Effector memory CD4-positive, alpha-beta T cell (primary cell): ENCODE results near the gene P3H2.

Experiments
- DNase-seq, 3 donors: peaks; one replicate each; pipeline ENCODE4 v3.0.0-alpha.2; 2020
- H3K27ac ChIP-seq: 2 replicates; pipeline ENCODE4 v1.7.0; 2013; ENCODE audit warnings: mild to moderate bottlenecking, low read length, moderate library complexity; ENCODE audit not compliant: insufficient read depth, poor library complexity, severe bottlenecking
- H3K27me3 ChIP-seq: replicated peaks from 2 replicates; pipeline ENCODE4 v1.7.0; 2013; ENCODE audit warnings: mild to moderate bottlenecking, low read length; ENCODE audit not compliant: insufficient read depth, control insufficient read depth, poor library complexity, severe bottlenecking
- H3K36me3 ChIP-seq: 2 replicates; pipeline ENCODE4 v1.7.0; 2013; ENCODE audit warnings: mild to moderate bottlenecking, low read length, moderate library complexity; ENCODE audit not compliant: control insufficient read depth, insufficient read depth
- H3K4me1 ChIP-seq: 2 replicates; pipeline ENCODE4 v1.7.0; 2013; ENCODE audit warnings: low read length, mild to moderate bottlenecking; ENCODE audit not compliant: control insufficient read depth, insufficient read depth, poor library complexity, severe bottlenecking
- H3K4me3 ChIP-seq: 2 replicates; pipeline ENCODE4 v1.7.0; 2013; ENCODE audit warnings: low read length, low read depth, mild to moderate bottlenecking; ENCODE audit not compliant: insufficient read depth, poor library complexity, severe bottlenecking
- H3K9me3 ChIP-seq: 2 replicates; pipeline ENCODE4 v1.7.0; 2013; ENCODE audit warnings: mild to moderate bottlenecking, low read length, moderate library complexity; ENCODE audit not compliant: control insufficient read depth

P3H2 gene

GRCh38 chr3:190031887-190032752, 88.6 kb downstream of the P3H2 start:
- no peak overlapping the region for H3K27ac ChIP-seq

GRCh38 chr3:190027116-190027515, 93.6 kb downstream of the P3H2 start:
- no peaks in the 10 kb centered on the region for H3K36me3 ChIP-seq
- no peak for DNase-seq
- H3K27ac ChIP-seq = no peak overlapping the region
- H3K27me3 ChIP-seq = no peaks in the 10 kb centered on the region
- H3K4me1 ChIP-seq = no peaks in the 10 kb centered on the region
- H3K4me3 ChIP-seq = no peak overlapping the region
- H3K9me3 ChIP-seq = no peaks in the 10 kb centered on the region

More at GRCh38 chr3:190031887-190032752, 88.6 kb downstream of the P3H2 start:
- Histone ChIP-seq H3K36me3 (no peaks in the 10 kb centered on the region), H3K9me3 (no peaks in the 10 kb centered on the region), H3K4me1 (no peaks in the 10 kb centered on the region), H3K27me3 (no peaks in the 10 kb centered on the region), H3K4me3 (no peak overlapping the region)
- DNase-seq = no peak

- H3K9me3 ChIP-seq = no peaks in the 10 kb centered on the region
- no peak for DNase-seq
- no peak overlapping the region for H3K27ac ChIP-seq
- no peak overlapping the region for H3K4me3 ChIP-seq
- no peaks in the 10 kb centered on the region for H3K36me3 ChIP-seq
- H3K4me1 ChIP-seq = no peaks in the 10 kb centered on the region
- H3K27me3 ChIP-seq = no peaks in the 10 kb centered on the region
Observed at GRCh38 chr3:190026154-190026553, 94.5 kb downstream of the P3H2 start.

- no peak for DNase-seq
- no peaks in the 10 kb centered on the region for H3K27me3 ChIP-seq
- H3K27ac ChIP-seq = no peak overlapping the region
- H3K9me3 ChIP-seq = no peaks in the 10 kb centered on the region
- H3K36me3 ChIP-seq = no peaks in the 10 kb centered on the region
- no peaks in the 10 kb centered on the region for H3K4me1 ChIP-seq
- H3K4me3 ChIP-seq = no peak overlapping the region
Observed at GRCh38 chr3:190024912-190025311, 95.8 kb downstream of the P3H2 start.

DNA sequence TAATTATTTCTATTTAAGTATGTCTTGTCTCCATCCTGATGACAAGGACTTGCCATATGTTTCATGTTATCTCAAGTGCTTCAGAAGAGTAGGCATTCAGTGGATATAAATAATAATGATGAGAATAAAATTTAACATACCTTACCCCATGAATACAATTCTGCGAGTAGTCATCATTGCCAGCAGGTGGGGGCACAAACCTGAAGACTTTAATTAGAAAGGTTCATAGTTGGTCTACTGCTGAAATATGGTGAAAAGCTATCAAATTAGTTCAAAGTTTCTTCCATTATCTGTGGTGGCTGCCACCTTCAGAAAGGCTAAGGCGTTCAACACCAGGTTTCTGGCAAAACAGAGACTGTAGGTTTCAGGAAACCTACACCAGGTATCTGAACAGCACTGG, 100.9 kb downstream of the P3H2 start:
- Histone ChIP-seq H3K36me3 (no peaks in the 10 kb centered on the region), H3K27me3 (no peaks in the 10 kb centered on the region), H3K27ac (no peak overlapping the region), H3K9me3 (no peaks in the 10 kb centered on the region), H3K4me3 (no peak overlapping the region), H3K4me1 (no peaks in the 10 kb centered on the region)
- DNase-seq = no peak

DNA sequence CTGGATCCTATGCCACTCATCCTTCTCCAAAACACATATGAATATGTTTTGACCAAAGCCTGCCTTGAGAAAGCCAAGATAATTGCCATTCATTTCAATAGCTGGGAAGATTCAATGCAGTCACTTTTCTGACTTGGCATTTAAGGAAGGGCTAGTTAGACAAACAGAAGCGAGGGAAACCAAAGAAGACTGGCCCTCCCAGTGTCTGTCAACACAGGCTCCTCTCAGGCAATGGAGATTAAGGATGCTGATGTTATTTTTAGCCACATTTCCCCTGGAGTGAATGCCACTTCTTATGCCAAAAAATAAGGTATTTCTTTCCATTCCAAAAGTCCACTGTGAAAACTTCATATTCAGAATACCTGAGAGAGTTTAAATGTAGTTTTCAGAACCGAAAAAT, 101.7 kb downstream of the P3H2 start:
- Histone ChIP-seq H3K27ac (no peak overlapping the region), H3K27me3 (no peaks in the 10 kb centered on the region), H3K36me3 (no peaks in the 10 kb centered on the region), H3K4me3 (no peak overlapping the region), H3K4me1 (no peaks in the 10 kb centered on the region), H3K9me3 (no peaks in the 10 kb centered on the region)
- DNase-seq = no peak

GRCh38 chr3:190018460-190018859, 102.2 kb downstream of the P3H2 start:
- H3K9me3 ChIP-seq = no peaks in the 10 kb centered on the region
- no peak overlapping the region for H3K27ac ChIP-seq
- no peak for DNase-seq
- no peaks in the 10 kb centered on the region for H3K4me1 ChIP-seq
- H3K36me3 ChIP-seq = no peaks in the 10 kb centered on the region
- no peaks in the 10 kb centered on the region for H3K27me3 ChIP-seq
- H3K4me3 ChIP-seq = no peak overlapping the region

- H3K36me3 ChIP-seq = no peaks in the 10 kb centered on the region
- H3K27me3 ChIP-seq = no peaks in the 10 kb centered on the region
- no peaks in the 10 kb centered on the region for H3K4me1 ChIP-seq
- H3K9me3 ChIP-seq = no peaks in the 10 kb centered on the region
- no peak overlapping the region for H3K4me3 ChIP-seq
- no peak for DNase-seq
- no peak overlapping the region for H3K27ac ChIP-seq
Observed at GRCh38 chr3:190017521-190018288, 103.0 kb downstream of the P3H2 start.

GRCh38 chr3:190016966-190017365, 103.7 kb downstream of the P3H2 start:
- Histone ChIP-seq H3K4me3 (no peak overlapping the region), H3K4me1 (no peaks in the 10 kb centered on the region), H3K9me3 (no peaks in the 10 kb centered on the region), H3K36me3 (no peaks in the 10 kb centered on the region), H3K27me3 (no peaks in the 10 kb centered on the region), H3K27ac (no peak overlapping the region)
- no peak for DNase-seq

- Histone ChIP-seq H3K9me3 (no peaks in the 10 kb centered on the region), H3K27ac (no peak overlapping the region), H3K27me3 (no peaks in the 10 kb centered on the region), H3K4me3 (no peak overlapping the region), H3K4me1 (no peaks in the 10 kb centered on the region), H3K36me3 (no peaks in the 10 kb centered on the region)
- no peak for DNase-seq
Observed at GRCh38 chr3:190014940-190015339, 105.8 kb downstream of the P3H2 start.
